ENCODE data around the gene SSBP4.

SSBP4 gene

DNA sequence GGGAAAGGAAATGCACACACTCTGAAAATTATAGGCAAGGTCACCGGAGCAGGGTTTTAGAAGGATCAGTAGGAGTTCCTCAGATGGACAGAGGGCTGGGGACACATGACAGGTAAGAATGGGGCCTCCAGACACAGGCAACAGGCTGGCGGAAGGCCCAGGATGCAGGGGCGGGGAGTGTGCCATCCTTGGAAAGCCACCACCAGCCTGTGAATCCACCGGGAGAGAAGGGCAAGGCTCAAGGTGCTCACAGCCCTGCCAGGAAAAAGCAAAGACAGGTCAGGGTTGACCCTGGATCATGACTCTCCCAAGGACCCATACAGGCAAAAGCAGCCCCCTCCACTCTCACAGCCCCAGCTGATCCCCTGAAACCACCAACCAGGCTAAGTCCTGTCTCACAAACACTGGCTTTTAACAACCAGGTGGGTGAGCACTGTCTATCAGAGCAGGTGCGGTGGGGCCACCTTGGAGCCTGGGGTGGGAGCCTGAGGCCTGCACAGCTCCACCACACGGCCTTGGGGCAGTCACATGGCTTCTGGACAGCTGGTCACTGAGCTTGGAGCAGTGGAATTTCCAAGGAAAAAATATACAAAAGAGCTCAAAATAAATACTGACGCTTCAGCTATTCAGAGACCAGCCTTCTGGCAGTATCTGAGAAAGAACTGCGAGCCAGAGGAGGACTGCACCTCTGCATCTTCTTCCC, 54.0 kb downstream of the SSBP4 start:
- no peak for DNase-seq

DNA sequence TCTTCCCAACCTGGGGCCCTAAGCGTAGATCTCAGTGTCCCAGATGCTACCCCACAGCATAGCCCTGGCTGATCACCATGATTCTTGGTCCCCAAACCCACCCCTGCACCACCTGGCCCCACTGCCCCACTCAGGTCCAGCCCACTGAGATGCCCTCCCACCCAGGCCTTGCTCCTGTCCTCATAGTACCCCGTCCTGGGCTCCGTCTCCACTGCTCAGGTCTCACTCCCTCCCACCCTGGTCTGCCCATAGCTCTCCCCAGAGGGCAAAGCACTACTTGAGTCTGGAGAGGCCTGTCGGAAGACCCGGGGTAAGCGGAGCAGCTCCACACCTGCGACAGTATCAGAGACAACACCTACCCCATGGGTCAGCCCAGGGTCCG, 54.5 kb downstream of the SSBP4 start:
- DNase-seq = no peak

DNA sequence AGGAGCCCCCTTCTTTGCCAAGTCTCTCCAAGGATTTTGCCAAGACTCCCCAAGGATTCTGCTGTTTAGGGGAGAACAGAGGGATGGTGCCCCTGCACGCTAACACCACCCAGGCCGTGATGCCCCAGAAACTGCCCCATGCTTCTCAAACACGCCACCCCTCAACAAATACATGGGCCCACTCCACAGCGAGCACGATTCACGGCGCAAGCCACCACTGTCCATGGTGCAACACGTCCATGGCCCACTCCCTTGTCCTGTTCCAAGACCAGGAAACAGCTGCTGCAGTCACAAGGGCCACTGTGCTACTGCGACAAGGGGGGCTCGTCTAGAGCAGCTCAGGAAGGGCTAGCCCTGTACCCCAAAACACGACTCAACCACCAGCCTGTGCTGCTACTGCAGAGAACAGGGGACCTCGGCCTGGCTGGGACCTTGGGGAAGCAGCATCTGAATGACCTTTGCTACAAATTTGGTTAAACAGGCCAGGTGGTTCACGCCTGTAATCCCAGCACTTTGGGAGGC, 55.2 kb downstream of the SSBP4 start:
- no peak for DNase-seq

DNA sequence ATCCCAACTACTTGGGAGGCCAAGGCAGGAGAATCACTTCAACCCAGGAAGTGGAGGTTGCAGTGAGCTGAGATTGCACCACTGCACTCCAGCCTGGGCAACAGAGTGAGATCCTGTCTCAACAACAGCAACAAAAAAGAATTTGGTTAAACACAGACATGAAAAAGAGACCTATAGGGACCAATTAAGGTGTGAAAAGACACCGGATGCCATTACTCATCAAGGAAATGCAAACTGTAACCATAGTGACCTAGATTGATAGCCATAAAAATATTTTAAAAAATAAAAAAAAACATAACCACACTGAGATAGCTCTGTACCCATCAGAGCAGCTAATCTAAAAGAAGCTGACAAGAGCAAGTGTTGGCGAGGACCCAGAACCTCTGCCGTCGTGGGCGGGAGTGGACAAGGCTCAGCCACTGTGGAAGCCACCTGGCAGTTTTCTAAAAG, 55.8 kb downstream of the SSBP4 start:
- no peak for DNase-seq

- DNase-seq = no peak
These were observed 56.6 kb downstream of the SSBP4 start for GRCh38 chr19:18475762-18476331.

DNA sequence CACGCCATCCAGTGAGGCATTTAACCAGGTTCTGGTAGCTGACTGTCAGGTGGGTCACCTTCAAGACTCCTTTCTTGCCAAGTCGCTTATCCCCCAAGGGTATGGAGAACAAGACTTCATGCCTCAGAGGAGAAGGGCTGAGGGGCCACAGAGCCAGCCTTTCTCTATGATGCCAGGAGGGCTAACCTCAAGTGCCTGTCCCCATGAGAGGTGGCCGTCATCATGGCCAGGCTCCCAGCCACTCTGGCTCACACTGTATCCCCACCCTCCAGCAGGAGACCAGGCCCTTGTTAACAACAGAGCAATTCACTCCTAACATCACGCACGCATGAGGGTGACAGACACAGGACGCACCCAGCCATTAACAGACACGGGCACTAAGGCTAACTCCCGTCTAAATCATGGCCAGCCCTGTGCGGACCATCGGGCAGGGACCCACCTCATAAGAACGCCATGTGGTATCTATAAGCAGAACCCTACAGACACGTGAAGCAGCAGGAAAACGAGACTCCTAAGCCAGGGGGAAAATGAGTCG, 57.4 kb downstream of the SSBP4 start:
- no peak for DNase-seq

DNA sequence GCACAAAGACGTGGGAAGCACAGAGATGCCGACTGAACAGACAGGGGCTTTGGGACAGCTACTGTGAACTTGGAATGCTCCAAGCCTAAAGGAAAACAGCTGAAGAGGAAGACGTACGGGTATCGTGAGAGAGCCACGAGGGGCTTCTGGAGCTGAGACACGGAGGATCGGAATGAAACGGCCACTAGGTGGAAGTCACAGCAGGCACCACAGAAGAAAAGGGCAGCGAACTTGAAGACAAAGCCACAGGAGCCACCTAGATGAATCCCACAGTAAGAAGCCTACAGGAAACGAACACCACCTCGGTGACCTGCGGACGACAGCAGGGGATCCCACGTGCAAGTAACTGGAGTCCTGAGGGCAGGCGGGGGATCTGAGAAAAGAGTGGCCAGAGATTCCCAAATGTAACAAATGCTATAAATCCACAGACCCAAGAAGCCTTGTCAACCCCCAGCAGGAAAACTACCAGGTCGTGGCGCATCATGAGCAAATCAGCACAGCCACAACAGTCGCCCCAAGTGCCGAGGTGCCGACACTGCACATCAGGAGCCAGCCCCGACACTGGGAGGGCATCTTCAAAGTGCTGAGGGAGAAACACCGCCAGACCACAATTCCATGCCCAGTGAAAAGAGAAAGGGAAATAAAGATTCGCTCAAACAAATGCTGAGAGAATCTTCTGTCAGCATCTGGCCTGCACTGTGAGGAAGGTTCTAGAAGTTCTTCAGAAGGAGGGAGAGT, 58.0 kb downstream of the SSBP4 start:
- no peak for DNase-seq

DNA sequence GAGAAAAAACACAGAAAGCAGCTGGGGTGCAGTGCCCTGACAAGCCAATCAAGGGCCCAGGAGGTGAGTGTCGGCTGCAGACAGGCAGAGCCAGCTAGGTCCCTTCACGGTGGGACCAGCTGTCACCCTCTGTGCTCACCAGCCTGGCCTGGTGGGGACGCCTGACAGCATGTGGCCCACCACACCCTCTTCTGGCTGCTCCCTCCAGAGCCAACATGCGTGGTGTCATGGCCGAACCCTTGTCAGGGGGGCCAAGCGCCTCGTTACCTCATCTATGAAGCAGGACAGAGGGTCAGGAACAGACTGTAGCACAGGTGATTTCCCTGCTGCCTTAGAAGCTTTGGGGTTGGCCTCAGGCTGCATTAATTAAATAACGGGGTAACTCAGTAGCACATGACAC, 58.8 kb downstream of the SSBP4 start:
- no peak for DNase-seq

DNA sequence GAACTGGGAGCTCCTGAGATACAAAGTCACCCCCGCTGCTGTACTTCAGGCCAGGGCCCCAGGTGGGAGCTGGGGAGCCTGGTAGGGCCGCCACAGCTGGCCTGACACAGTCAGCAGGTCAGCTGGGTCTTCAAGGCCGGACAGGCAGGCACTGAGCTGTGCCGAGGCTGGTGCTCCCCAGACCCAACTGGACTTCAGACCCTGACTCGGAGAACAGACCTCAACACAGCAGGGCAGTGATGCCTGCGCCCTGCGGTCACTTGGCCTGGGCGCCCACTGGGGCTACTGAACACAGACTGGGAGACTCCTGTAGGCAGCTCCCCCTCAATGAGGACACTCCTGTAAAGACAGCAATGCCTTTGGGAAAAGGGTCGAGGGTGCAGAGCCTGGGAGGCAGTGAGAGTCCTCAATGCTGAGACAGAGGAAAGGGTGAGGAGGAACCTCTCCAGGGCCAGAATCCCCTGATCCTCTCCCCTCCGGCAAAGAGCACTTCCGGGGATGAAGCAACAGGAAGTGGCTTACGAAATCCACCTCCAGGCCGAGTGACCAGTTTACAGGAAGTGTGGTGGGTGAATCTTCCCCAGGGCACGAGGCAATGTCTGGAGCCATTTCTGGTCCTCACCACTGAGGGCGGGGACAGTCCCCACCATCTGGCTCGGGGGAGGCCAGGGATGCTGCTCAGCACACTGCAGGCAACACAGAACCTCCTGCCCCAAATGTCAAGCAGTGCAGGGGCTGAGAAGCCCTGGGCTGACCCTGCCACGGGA, 59.5 kb downstream of the SSBP4 start:
- no peak for DNase-seq

GRCh38 chr19:18480006-18480691, 61.0 kb downstream of the SSBP4 start:
- DNase-seq = peak; percentile 86

- DNase-seq = no peak
These were observed 62.5 kb downstream of the SSBP4 start for GRCh38 chr19:18481505-18482222.

DNA sequence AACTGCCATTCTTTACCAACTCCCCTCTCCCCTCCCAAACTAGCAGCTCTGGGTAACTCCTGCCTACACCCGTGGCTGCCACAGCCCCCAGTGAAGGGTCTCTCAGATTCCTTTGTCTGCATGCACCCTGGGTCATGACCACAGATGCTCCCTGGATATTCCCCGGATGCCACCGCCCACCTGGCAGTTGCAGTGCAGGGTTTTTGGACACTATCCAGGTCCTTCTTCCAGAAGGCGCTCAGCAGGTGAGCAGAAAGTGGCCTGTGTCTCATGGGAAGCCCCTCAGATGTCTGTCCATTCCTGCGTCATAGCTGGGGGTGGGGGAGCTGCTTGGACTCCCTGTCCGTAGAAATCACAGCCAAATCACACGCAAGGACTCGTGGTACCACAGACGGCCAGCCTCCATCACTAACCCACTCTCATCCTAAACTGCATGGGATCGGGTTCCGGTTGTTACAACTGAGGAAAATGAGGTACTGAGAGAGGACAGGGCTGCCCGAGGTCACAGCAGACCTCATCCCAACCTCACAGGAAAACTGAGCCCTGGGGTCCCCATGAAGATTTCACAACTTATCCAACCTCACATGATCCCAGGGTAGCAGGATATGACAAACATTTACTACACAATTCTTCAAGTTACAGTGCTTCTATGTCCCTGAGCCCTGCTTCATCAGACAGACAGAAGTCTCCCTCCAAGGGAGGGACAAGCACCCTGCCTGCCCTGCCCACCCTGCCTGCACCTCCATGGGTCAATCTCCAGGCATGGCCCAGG, 64.1 kb downstream of the SSBP4 start:
- peak; percentile 92 for DNase-seq
